Suprapubic skin (tissue), 4 donors: ENCODE data around the gene CHST5. TPM values are rescaled to one million over a fixed set of nuclear protein-coding genes. Genes with fewer than 3 reads are reported as not detected.

Experiments used
- DNase-seq, 2 donors: peaks; one replicate each; pipeline ENCODE4 v3.0.0-alpha.2; 2019; ENCODE audit warnings: low spot score in 2 of 2
- H3K27ac ChIP-seq: fragments of 200-600 bp; sonication (generic); one replicate; pipeline ENCODE4 v1.5.1; 2019
- H3K27me3 ChIP-seq: fragments of 200-600 bp; sonication (generic); one replicate; pipeline ENCODE4 v1.5.1; 2019
- H3K36me3 ChIP-seq: fragments of 200-600 bp; sonication (generic); one replicate; pipeline ENCODE4 v1.5.1; 2019
- H3K4me1 ChIP-seq: fragments of 200-600 bp; sonication (generic); one replicate; pipeline ENCODE4 v1.5.1; 2019
- H3K4me3 ChIP-seq: fragments of 200-600 bp; sonication (generic); one replicate; pipeline ENCODE4 v1.5.1; 2019; ENCODE audit warnings: mild to moderate bottlenecking
- H3K9me3 ChIP-seq: fragments of 200-600 bp; sonication (generic); one replicate; pipeline ENCODE4 v1.5.1; 2019
- CTCF ChIP-seq, 2 donors: fragments of 200-600 bp in 1 of 2; fragments of 450-650 bp in 1 of 2; sonication (generic) in 1 of 2; IDR thresholded peaks; one replicate each; pipeline ENCODE4 v1.5.1; 2016 to 2019; ENCODE audit warnings: antibody characterized with exemption in 2 of 2, mild to moderate bottlenecking in 1 of 2, moderate library complexity in 1 of 2
- EP300 ChIP-seq: sonication (generic); formaldehyde crosslinking; IDR thresholded peaks from one replicate; pipeline ENCODE4 v1.6.1; 2017; ENCODE audit warnings: antibody characterized with exemption
- POLR2A ChIP-seq, 2 donors: fragments of 450-650 bp; IDR thresholded peaks; one replicate each; pipeline ENCODE4 v1.6.1; 2017; ENCODE audit warnings: antibody characterized with exemption in 2 of 2, mild to moderate bottlenecking in 2 of 2, moderate library complexity in 2 of 2
- POLR2AphosphoS5 ChIP-seq, 3 donors: sonication (generic); formaldehyde crosslinking; IDR thresholded peaks; one replicate each; pipeline ENCODE4 v1.6.1; 2017; ENCODE audit warnings: antibody characterized with exemption in 3 of 3
- WGBS: methylation state at CpG from one replicate; pipeline ENCODE4 v1.1.5; 2018; 5-methylcytosine and 5-hydroxymethylcytosine counted together
- total RNA-seq, 4 donors: library from RNA; depleted of rRNA; stranded (reverse); fragments of >200 nt; gene quantifications; one replicate each; pipeline ENCODE4 v1.1.0, GENCODE V29; 2016

Gene CHST5
- total RNA-seq, 4 donors from 2014 or later: 0.31 to 0.56 TPM; not detected in 2

DNA sequence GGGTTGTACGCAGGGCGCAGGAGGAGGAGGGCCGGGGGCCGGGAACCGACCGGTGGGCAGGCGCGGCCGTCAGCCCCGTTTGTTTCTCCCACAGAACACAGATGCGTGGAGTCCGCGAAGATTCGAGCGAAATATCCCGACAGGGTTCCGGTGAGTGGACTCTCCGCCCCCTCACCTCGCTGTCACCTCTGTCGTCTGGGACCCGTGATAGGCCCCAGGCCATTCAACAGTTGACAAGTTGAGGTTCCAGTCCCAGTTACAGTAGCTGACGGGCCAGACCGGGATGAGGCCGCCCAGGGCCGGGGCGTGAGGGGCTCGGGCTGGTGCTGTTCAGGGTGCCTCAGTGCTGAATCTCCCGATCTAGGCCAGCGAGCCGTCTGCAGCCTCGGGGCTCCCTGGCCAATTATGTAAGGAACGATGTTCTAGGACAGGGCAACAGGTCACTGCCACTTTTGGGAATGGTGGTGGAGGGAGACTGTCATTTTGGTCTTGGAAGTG lies 30.9 kb upstream of the CHST5 start:
- Histone ChIP-seq H3K9me3 (no peaks in the 10 kb centered on the region), H3K27ac (peak overlapping the region; percentile 61), H3K4me3 (peak overlapping the region; percentile 95), H3K4me1 (peaks cover 44% of the 10 kb centered on the region), H3K36me3 (peaks cover 40% of the 10 kb centered on the region), H3K27me3 (no peaks in the 10 kb centered on the region)
- DNase-seq: peak; percentile 75 to 78
- 0% methylated on average over 16 of the region's 32 CpGs for WGBS
- TF ChIP-seq POLR2AphosphoS5 (IDR thresholded peaks at IDR 0.05) (no peak), EP300 (no peak)

GRCh38 chr16:75566040-75566757 lies 30.3 kb upstream of the CHST5 start, which contains the start of gene GABARAPL2:
GABARAPL2 (plus strand) TSS chr16:75566379; CDS start chr16:75566487, 108 bp downstream.
- peak within 1 kb of the TSS; percentile 61 for H3K27ac ChIP-seq
- H3K27me3 ChIP-seq: no peaks in the 10 kb centered on the region
- H3K4me3 ChIP-seq: peak within 1 kb of the TSS; percentile 95
- TF ChIP-seq POLR2AphosphoS5 (IDR thresholded peaks at IDR 0.05) (peak; percentile 12 to 29 (median 20)), POLR2A (IDR thresholded peaks at IDR 0.05) (peak in 1 of 2 donors; percentile 69), EP300 (no peak), CTCF (IDR thresholded peaks at IDR 0.05) (no peak)
- no peaks in the 10 kb centered on the region for H3K9me3 ChIP-seq
- H3K36me3 ChIP-seq: peaks cover 34% of the 10 kb centered on the region
- peaks cover 44% of the 10 kb centered on the region for H3K4me1 ChIP-seq
- DNase-seq: peak; percentile 89
- 0% methylated on average over 15 of the region's 69 CpGs for WGBS

- WGBS: 22% methylated on average over 15 of the region's 15 CpGs
- peaks cover 44% of the 10 kb centered on the region for H3K4me1 ChIP-seq
- TF ChIP-seq CTCF (IDR thresholded peaks at IDR 0.05) (no peak), POLR2AphosphoS5 (IDR thresholded peaks at IDR 0.05) (no peak), POLR2A (IDR thresholded peaks at IDR 0.05) (no peak), EP300 (no peak)
- H3K4me3 ChIP-seq: peak overlapping the region; percentile 95
- H3K36me3 ChIP-seq: peaks cover 29% of the 10 kb centered on the region
- H3K27ac ChIP-seq: peak overlapping the region; percentile 61
- DNase-seq: peak in 1 of 2 donors; percentile 44
- H3K9me3 ChIP-seq: no peaks in the 10 kb centered on the region
- no peaks in the 10 kb centered on the region for H3K27me3 ChIP-seq
These were observed 29.7 kb upstream of the CHST5 start for GRCh38 chr16:75565640-75566039.

- Histone ChIP-seq H3K9me3 (no peaks in the 10 kb centered on the region), H3K4me1 (peaks cover 21% of the 10 kb centered on the region), H3K36me3 (no peaks in the 10 kb centered on the region), H3K4me3 (no peak overlapping the region), H3K27ac (no peak overlapping the region), H3K27me3 (no peaks in the 10 kb centered on the region)
- WGBS: 51% methylated on average over 10 of the region's 10 CpGs
- no peak for DNase-seq
- TF ChIP-seq POLR2AphosphoS5 (IDR thresholded peaks at IDR 0.05) (no peak), EP300 (no peak), CTCF (IDR thresholded peaks at IDR 0.05) (no peak), POLR2A (IDR thresholded peaks at IDR 0.05) (no peak)
These were observed 23.9 kb upstream of the CHST5 start for GRCh38 chr16:75559564-75560372.

DNA sequence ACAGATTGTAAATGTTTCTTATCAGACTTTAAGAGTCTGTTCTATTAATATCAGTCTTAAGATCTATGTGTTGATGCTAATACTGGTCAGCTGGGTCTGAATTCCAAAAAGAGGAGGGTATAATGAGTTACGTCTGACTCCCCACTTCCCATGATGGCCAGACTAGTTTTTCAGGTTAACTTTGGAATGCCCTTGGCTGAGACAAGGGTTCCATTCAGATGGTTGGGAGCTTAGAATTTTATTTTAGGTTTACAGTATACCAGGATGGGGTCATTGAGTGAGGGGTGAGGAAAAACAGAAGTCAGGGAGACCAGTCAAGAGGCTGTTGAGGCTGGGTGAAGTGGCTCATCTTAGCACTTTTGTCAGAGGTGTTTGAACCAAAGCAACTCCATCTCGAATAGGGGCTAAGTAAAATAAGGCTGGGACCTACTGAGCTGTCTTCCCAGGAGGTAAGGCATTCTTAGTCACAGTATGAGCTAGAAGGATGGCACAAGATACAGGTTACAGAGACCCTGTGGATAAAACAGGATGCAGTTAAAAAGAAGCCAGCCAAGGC lies 23.0 kb upstream of the CHST5 start:
- TF ChIP-seq POLR2AphosphoS5 (IDR thresholded peaks at IDR 0.05) (no peak), CTCF (IDR thresholded peaks at IDR 0.05) (no peak), EP300 (no peak), POLR2A (IDR thresholded peaks at IDR 0.05) (no peak)
- H3K27me3 ChIP-seq: no peaks in the 10 kb centered on the region
- H3K4me1 ChIP-seq: peaks cover 24% of the 10 kb centered on the region
- 75% methylated on average over 2 of the region's 2 CpGs for WGBS
- H3K27ac ChIP-seq: no peak overlapping the region
- DNase-seq: no peak
- no peaks in the 10 kb centered on the region for H3K36me3 ChIP-seq
- no peaks in the 10 kb centered on the region for H3K9me3 ChIP-seq
- no peak overlapping the region for H3K4me3 ChIP-seq
